ENCODE results near the gene RIPK4. TPM values are rescaled to one million over a fixed set of nuclear protein-coding genes. Genes with fewer than 3 reads are reported as not detected.
"Not testable (repeated sequence)": the region's sequence is repeated elsewhere in the genome, so short reads cannot be mapped to it uniquely, and the experiment has no call there.

Gene RIPK4
- total RNA-seq, 1 donor from 2014 or later: 34.3 TPM

- DNase-seq (ENCODE audit: low spot score): no peak
Observed at GRCh38 chr21:41737651-41738324, 29.1 kb downstream of the RIPK4 start.

DNA sequence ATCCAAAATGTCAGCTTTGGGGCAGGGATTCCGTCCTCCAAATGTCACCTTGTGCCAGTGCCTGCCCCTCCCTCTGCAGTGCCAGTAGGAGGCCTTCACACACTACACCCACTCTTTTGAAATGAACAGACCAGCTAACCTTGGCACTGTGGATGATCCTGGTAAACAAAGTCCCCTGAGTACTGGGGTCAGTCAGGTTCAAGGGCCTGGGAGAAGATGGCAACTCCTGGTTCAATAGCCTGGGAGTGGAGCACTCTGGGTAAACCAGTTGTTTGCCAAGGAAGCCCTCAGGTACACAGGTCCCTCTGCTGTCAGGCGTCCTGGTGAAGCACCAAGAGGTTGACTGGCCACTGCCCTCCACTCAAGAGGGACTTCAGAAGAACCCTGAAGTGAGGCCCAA, 30.4 kb downstream of the RIPK4 start:
- no peak for DNase-seq (ENCODE audit: low spot score)

- DNase-seq (ENCODE audit: low spot score): no peak
Observed at GRCh38 chr21:41733951-41734689, 32.7 kb downstream of the RIPK4 start.

DNA sequence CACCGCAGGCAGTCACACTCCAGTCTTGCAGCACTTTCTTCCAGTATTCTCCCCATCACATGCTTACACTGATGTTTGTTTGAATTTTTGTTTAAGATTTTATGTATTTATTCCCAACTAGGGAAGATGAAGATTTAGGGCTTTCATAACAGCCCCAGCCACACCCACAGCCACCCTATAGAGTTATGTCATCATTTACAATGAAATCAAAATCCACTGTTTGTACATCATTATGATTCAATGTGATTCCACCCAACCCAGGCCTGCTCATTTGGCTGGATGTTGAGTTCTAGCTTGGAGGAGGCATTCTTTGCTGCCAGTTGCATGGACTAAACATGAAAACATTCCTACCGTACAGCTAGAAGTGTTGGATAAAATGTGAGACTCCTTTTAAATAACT, 35.8 kb downstream of the RIPK4 start:
- DNase-seq (ENCODE audit: low spot score): no peak

DNA sequence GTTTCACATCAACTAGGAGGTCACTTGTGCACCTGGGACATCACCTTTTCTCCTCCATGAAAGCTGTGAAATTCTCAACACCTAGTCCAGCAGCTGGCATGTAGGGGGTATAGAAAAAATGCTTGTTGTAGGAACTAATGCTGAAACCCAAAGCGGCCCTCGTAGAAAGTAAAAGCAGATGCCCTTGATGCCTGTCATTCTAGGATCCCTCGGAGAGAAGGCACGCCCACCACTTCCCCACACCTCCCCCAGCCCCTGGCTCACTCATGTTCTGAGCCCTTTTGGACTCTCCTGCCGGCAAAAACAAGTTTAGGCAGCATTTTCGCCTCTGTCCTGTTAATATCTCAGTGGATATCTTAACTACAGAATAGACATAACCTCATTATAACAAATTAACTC, 36.5 kb downstream of the RIPK4 start:
- DNase-seq (ENCODE audit: low spot score): peak; percentile 47

DNA sequence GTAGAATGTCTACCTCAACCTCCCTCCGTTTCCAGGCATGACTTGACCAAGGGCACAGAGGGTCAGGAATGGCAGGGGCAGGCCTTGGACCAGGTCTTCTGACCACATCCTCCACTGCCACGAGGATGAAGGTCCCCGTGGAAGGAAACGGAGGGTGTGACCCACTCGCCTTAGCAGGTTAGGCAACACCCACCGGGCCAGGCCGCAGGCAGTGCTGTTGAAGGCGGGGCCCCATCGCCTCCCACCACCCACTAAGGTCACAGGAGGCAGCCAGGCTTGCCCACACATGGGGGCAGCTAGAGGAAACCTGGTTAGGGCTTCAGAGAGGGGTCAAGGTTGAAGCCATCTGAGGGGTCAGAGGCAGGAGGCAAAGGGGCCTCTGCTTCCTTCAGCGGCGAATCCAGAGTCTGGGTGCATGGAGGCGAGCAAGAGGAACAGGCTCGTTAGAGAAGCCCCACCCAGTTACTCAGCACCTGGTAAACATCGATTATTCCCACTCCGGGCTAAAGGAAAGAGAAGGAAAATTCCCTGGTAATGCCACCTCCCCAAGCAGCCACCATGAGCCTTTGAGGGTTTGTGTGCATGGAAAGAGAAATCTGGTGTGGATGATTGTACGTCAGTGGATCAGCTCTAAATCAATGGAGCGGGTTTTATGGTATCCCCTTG, 37.0 kb downstream of the RIPK4 start:
- no peak for DNase-seq (ENCODE audit: low spot score)

DNA sequence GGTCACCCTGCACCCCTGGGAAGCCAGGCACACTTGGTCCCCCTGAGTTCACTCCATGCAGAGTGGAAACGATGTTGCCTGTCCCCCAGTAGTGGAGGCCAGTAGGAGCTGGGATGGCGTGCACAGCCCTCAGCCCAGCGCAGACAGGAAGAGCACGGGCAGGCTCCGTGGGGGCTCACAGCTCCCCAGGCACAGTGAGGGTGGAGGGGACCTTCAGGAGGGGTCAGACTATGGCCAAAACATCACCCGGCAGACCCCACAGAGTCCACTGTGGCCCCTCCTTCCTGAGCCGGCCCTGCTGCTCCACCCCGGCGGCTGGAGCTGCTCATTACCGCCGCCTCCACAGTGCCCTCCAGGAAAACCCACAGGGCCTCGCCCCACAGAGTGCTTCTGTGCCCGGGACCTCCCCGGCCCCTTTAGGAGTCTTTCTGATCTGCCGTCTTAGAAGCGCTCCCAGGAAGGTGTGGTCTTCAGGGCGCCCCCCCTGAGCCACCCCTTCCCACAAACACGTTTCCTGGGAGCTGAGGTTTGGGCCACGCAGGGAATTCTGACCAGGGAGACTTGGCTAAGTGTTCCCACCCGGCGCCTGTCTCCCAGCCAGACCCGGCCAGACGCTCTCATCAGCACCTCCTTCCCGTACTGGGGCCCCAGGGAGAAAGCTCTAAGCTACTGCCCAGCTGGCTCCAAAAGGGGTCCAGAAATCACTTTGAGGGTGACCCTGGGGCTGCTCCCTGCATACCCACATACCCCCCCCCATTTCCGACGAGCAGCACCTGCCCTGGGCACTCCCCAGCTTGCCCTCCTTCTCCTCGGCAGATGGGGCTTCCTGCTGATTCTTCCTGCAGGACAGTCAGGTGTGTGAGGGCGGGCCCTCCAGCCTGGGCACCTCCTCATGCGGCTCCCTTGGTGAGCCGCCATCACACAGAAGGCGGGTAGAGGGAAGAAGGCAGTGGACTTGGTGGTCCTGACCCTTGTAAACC, 38.8 kb downstream of the RIPK4 start:
- DNase-seq (ENCODE audit: low spot score): peak; percentile 56

GRCh38 chr21:41726970-41727783, 39.7 kb downstream of the RIPK4 start:
- peak; percentile 88 for DNase-seq (ENCODE audit: low spot score)

DNA sequence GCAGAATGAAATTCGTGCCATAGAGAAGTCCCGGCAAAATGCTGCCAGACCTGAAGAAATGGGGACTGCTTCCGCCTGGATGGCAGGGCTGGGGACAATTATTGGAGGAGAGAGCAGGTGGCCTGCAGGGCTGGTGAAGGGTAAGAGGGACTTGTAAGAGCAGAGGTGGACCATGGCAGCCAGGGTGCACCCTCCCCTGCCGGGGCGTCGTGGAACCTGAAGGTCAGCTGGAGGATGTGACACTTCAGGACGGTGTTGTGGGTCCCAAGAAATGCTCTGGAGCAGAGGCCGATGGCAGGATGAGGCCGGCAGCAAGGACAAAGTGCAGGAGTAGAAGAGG, 40.3 kb downstream of the RIPK4 start:
- DNase-seq (ENCODE audit: low spot score): peak; percentile 46

DNA sequence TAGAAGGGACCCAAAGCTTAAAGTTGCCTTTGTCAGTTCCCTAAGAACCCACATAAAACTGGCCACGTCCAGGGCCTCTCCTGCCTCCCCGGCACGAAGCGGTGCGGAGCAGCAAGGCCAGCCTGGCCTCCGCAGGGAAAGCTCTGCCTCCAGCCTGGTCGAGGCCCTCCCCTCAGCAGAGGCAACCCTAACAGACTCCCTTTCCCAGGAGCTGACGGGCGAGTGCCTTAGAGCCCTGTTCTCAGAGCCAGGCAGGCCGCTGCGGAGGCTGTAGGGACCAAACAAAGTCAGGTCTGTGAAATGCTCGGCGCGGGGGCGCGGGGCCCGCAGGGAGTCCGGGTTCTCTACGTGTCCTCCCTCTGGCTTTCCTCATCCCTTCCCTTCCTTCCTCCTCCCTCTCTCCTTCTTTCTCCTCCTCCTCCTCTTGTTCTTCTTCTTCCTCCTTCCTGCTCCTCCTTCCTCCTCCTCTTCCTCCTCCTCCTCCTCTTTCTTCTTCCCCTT, 40.7 kb downstream of the RIPK4 start:
- no peak for DNase-seq (ENCODE audit: low spot score)

- no peak for DNase-seq (ENCODE audit: low spot score)
Observed at GRCh38 chr21:41725421-41726031, 41.3 kb downstream of the RIPK4 start.

GRCh38 chr21:41723835-41724234, 43.0 kb downstream of the RIPK4 start:
- not testable (repeated sequence) for DNase-seq (ENCODE audit: low spot score)

DNA sequence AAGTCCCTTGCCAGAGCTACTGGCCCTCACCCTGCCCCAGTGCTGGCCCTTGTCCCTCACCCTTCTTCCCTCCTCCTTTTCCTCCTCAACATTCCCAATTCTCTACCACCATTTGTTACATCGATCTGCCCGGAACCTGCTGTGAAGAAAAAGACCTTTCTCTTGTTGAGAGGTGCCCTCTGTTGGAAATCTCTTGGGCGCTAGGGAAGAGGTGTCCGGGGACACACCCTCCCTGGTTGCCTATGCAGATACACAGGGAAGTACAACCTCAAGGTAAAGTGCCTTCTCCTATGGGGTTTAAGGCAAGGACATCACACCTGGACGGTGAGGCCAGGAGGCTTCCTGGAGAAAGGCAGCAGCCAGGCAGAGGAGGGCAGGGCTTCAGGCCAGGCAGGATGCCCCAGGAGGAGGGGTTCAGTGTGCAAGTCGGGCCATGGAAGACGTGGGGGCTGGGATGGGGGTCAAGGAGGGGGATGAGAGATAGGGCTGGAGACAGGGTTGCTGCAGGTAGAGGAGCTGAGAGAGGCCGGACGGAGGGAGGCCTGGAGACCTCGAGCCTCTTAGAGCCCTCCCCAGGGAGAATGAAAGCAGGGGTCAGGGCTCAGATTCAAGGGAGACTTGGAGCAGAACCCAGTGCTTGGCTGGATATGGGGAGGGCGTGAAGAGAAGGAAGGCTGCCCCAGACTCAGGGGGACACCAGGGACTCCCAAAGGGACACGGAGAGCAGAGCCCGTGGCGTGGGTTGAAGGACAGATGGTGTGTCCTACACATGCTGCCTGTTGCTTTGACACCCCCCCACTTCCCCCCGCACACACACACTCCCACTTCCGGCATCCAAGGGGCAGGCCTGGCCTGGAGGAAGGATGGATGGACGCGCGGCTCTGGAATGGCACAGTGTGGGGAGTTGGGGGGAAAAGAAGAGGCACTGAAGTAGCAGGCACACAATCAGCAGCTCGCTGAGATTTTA, 44.5 kb downstream of the RIPK4 start:
- DNase-seq (ENCODE audit: low spot score): no peak

- DNase-seq (ENCODE audit: low spot score): no peak
Observed at GRCh38 chr21:41720250-41720649, 46.6 kb downstream of the RIPK4 start.

DNA sequence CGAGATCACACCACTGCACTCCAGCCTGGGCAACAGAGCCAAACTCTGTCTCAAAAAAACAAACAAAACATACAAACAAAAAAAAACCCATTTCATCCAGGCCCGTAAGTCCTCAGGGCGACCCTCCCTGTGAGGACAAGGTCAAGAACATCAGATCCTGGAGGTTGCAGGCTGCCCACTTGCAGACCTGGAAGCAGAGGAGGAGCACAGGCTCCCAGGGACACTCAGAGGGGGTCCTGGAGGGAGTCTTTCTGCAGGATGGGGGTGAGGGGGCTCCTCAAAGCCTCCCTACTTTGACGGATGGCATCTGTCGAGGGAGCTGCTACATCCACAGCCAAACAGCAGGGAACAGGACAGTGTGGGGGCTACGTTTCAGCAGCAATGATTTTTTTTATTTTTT, 47.2 kb downstream of the RIPK4 start:
- no peak for DNase-seq (ENCODE audit: low spot score)

DNA sequence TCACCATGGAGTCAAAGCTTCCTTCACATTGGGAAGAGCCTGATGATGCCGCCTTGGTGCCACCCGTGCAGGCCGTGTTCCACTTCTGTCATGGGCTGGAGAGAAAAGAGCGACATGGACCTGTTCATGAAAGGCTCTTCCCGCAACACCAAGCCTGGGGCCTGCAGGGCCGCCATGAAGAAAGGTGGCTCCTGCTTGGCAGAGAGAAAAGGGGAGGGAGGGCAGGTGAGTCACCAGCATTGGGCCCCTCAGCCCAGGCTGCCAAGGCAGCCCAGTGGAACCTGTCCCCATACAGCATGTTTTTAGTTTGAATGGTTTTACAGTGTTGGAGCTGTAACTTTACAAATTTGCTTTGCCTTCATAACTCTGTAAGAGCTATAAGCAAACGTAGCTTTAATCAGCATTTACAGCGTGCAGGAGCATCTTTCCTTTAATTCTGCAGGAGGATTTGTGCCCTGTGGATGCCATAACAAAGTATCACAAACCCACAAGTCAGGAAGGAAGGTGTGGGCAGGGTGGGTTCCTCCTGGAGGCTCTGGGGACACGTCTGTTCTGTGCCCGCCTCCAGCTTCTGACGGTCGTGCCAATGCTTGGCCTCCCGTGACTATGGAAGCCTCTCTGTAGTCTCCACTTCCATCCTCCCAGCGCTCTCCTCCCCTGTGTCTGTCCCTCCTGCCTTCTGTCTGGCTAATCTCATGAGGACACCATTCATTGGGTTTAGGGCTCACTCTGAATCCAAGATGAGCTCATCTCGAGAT, 49.1 kb downstream of the RIPK4 start:
- no peak for DNase-seq (ENCODE audit: low spot score)

GRCh38 chr21:41716751-41717150, 50.1 kb downstream of the RIPK4 start:
- DNase-seq (ENCODE audit: low spot score): no peak

DNA sequence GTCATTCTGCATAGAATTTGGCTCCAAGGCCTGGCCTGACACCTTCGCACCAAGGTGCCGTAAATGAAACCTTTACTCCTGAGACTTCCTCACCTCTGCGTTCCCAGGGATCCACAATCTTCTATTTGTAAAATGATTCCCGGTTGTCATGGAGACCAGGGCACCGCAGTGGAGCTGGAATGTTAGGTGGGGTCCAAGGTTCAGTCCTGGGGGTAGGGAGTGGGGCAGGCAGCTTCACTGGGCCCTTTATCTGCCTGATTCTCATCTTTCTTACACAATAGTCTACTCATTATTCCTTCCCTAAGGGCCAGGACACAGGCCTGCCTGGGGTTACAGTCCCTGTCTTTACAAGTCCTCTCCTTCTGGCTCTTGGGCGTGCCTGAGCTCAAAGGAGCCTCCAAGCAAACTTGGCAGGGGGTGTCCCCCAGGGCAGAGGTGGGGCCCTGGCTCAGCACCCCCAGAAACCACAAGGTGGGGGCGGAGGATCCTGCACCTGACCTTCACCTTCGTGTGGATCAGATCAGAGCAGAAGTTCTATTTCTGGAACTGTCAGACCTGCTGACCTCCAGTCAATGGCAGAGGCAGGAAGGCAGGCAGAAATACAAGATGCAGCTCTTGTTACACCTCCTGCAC, 51.1 kb downstream of the RIPK4 start:
- DNase-seq (ENCODE audit: low spot score): no peak
